GM21619 (cell line): ENCODE measurements around the gene AP5S1.

Source experiments
- ATAC-seq: cut with Tn5 transposase; IDR thresholded peaks from one replicate; pipeline ENCODE4 v1.9.1; 2021; ENCODE audit not compliant: unreplicated experiment

Gene AP5S1

DNA sequence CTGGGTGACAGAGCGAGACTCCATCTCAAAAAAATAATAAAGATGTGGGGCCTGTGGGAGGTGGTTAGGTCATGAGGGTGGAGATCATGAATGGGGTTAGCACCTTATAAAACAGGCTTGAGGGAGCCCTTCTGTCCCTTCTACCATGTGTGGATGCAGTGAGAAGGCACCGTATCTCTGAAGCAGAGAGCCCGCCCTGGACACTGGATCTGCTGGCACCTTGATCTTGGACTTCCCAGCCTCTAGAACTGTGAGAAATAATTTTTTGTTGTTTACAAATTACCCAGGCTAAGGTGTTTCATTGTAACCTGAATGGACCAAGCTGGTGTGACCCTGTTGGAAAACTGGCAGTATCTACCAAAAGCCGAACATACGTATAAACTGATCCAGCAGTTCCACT, 53.2 kb downstream of the AP5S1 start:
- no peak for ATAC-seq

DNA sequence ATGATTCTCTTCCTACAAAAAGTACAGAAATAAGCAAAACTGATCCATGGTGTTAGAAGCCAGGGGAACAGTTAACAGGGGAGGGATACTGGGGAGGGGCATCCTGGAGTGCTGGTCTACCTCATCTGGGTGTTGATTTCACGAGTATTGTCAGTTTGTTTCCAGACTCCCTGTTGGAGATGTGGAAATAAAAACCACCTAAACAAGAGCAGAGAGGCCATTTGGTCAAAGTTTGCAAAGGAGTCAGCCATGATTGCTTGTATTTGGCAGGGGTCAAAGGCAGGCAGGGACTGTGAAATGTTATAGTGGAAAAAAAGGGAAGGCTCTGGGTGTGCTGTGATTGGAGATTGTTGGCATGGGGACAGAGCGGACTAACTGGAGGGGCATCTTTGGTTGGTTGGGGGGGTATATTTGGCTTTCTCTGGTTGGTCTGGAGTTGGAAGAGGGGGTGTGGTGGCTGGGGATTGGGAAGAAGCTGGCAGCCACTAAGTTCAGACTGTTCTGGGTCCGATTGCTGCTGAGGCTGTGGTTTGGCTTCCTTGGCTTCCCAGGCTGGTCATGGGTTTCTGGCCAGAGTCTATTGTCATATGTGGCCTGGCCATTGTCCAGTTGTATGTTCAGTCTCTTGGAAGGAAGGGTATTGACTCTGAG, 54.0 kb downstream of the AP5S1 start:
- ATAC-seq: no peak

DNA sequence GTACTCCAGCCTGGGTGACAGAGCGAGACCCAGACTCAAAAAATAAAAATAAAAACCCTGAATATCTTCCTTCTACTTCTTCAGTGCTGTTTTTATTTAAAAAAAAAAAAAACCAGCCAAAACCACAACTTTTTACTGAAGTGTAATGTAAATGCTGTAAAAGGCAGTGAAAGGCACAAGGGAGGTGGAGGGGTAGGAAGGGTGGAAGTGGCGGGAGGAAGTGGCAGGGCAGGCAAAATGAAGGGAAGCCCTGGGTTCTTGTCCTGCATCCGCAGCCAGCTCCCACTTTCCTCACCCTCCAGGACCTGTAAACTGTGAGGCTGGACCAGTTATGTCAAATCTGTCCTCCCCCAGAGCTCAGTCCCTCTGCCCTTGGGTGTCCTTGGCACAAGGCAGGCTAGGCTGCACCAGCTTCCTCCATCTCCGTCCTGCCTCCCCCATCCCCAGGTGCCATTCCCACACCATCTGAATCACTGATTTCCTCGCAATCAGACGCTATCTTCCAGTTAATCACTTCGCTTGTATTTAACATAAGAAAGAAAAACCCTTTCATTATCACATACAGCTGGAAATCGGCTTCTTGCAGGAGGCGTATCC, 55.1 kb downstream of the AP5S1 start:
- no peak for ATAC-seq

DNA sequence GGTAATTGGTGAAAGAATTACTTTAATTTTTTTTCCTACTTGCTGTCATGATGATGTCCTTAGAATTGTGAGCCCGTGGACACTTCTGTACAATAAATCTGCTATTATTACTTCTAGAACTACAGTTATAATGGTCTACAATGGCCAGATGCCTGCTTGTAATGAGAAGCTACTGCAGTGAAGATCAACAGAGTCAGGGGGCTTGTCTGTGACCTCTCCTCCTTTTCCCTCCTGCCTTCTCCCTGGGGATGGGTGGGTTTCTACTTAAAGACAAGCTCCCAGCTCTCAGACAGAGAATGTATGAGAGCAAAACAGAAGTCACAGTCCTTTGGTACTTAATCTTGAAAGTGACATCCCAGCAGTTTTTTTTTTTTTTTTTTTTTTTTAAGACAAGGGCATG, 55.7 kb downstream of the AP5S1 start:
- no peak for ATAC-seq

DNA sequence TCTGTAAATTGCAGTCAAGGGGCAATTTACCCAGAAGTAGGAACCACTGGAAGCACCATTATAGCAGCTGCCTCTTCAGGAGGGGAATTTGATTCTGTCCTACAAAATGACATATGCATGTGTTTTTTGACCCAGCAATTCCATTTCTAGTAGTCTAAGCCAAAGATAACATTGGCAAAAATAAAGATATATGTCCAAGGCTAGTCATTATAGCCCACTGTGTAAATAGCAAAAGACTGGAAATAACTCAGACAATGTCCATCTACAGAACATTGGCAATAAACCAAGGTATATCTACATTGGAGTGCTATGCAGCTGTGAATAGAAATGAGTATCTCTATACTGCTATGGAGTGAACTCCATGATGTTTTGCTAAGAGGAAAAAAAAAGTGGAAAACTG, 56.3 kb downstream of the AP5S1 start:
- ATAC-seq: no peak
